Neuron (in vitro differentiated cells): ENCODE results near the gene BMPR2.

Experiments
- H2AFZ ChIP-seq: one replicate; pipeline ENCODE4 v1.6.1; 2013; ENCODE audit warnings: low read depth, mild to moderate bottlenecking, inconsistent platforms, low read length, moderate library complexity
- H3K27me3 ChIP-seq: one replicate; pipeline ENCODE4 v1.6.1; 2013; ENCODE audit warnings: low read length; ENCODE audit not compliant: insufficient read depth
- H3K36me3 ChIP-seq: one replicate; pipeline ENCODE4 v1.6.1; 2013; ENCODE audit warnings: low read length; ENCODE audit not compliant: insufficient read depth
- H3K4me1 ChIP-seq: one replicate; pipeline ENCODE4 v1.6.1; 2013; ENCODE audit warnings: low read length; ENCODE audit not compliant: insufficient read depth
- H3K4me3 ChIP-seq: 2 replicates; pipeline ENCODE4 v1.5.1; 2013; ENCODE audit warnings: mild to moderate bottlenecking, low read length, moderate library complexity
- H3K9me3 ChIP-seq: one replicate; pipeline ENCODE4 v1.6.1; 2013; ENCODE audit warnings: low read length

BMPR2 gene

DNA sequence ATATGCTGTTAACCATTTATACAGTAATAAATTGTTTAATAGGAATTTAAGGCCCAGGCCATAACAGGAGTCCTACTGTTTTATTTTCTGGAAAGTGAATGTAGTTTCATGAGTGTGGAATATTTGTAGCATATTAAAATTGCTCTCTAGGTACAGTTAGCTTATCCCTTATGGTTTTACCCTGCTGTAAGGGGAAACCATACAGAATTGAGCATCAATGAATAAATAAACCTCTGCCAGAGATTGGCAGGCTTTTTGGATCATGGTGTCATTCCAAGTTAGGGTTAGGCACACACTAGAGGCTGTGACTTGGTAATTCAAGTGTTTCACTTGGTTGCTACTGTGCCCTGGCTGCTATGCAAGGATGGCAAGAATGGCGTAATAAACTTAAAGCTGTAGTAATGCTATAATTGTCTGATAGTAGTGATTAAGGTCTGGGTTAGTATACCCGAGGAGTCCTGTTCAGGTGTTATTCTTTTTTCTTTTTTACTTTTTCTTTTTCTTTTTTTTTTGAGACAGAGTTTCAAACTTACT is 30.4 kb downstream of the BMPR2 start:
- H2AFZ ChIP-seq: no peak overlapping the region
- H3K9me3 ChIP-seq: peaks cover 5% of the 10 kb centered on the region
- peaks cover 7% of the 10 kb centered on the region for H3K36me3 ChIP-seq
- H3K4me1 ChIP-seq: peaks cover 5% of the 10 kb centered on the region
- H3K27me3 ChIP-seq: no peaks in the 10 kb centered on the region
- no peak overlapping the region for H3K4me3 ChIP-seq

DNA sequence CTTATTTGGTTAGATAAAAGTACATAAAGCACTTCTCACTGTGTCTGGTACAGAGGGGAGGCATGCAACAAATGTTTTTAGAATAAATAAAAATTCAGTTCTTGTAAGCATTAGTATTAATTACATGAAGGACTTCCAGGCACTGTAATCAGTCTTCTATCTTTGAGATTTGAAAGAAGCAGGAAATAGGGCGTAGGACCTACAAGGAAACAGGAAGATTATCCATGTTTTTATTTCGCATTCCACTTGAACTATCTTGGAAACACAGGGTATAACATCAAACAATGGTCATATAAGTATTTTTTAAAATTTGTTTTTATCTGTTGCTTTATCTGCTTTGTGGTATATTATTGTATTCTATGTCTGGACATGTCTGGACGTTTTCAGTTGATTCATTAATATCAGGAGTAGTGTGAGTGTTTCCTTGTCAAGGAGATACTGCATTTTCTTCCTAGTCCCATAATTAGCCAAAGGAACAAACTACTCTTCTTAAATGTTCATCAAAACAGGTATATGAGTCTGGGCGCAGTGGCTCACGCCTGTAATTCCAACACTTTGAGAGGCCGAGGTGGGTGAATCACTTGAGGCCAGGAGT is 32.5 kb downstream of the BMPR2 start:
- Histone ChIP-seq H3K27me3 (no peaks in the 10 kb centered on the region), H3K4me3 (no peak overlapping the region), H3K9me3 (peaks cover 4% of the 10 kb centered on the region)

DNA sequence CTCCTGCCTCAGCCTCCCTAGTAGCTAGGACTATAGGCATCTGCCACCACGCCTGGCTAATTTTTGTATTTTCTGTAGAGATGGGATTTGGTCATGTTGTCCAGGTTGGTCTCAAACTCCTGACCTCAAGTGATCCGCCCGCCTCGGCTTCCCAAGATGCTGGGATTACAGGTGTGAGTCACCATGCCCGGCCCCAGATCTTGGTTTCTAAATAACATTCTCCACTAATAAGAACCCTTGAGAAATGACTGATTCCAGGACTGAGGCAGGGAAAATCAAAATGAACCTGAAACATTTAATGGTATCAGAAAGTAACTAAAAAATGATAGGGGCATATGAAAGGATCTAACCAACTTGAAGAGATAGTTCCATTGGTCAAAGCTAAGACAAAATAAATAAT is 34.0 kb downstream of the BMPR2 start:
- H2AFZ ChIP-seq: no peak overlapping the region
- H3K36me3 ChIP-seq: peaks cover 2% of the 10 kb centered on the region
- H3K4me1 ChIP-seq: no peaks in the 10 kb centered on the region
- H3K4me3 ChIP-seq: no peak overlapping the region
- H3K9me3 ChIP-seq: peaks cover 4% of the 10 kb centered on the region
- H3K27me3 ChIP-seq: no peaks in the 10 kb centered on the region

More for the DNA sequence above, 32.5 kb downstream of the BMPR2 start:
- Histone ChIP-seq H3K4me1 (no peaks in the 10 kb centered on the region), H2AFZ (no peak overlapping the region), H3K36me3 (peaks cover 5% of the 10 kb centered on the region)

DNA sequence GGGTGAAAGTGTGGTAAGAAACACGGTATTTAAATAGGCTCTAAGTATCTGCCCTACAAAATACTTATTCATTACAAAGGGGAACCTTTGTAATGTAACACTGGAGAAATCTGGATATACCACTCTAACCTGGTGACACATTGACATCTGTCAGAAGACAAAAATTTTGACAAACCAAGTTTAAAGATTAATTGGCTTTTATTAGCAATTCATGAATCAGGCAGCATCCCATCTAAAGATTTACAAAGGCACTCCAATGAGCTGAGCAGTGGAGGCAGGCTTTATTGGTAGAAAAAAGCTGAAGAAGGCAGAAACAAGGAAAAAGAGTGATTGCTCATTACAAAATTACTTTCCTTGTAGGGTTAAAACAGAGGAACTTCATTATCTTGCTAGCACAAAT is 35.0 kb downstream of the BMPR2 start:
- Histone ChIP-seq H3K4me1 (no peaks in the 10 kb centered on the region), H2AFZ (no peak overlapping the region), H3K4me3 (no peak overlapping the region), H3K9me3 (peaks cover 4% of the 10 kb centered on the region), H3K36me3 (peaks cover 2% of the 10 kb centered on the region), H3K27me3 (no peaks in the 10 kb centered on the region)

DNA sequence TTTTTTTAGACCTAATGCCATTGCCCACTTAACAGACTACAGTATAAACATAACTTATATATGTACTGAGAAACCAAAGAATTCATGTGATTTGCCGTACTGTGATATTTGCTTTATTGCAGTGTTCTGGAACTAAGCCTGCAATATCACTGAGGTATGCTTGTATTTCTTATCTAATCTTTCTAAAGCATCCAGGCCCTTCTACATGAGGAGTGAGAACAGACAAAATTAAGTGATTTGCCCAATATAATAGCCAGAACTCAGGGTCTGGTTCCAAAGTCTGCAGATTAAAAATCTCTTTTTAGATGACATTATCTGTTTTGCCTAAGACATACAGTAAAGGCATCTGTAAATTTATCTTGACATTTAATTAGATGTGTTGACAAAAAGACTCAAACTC is 41.9 kb downstream of the BMPR2 start:
- H3K4me1 ChIP-seq: peaks cover 5% of the 10 kb centered on the region
- H3K27me3 ChIP-seq: no peaks in the 10 kb centered on the region
- H2AFZ ChIP-seq: no peak overlapping the region
- H3K36me3 ChIP-seq: no peaks in the 10 kb centered on the region
- no peak overlapping the region for H3K4me3 ChIP-seq
- no peaks in the 10 kb centered on the region for H3K9me3 ChIP-seq

DNA sequence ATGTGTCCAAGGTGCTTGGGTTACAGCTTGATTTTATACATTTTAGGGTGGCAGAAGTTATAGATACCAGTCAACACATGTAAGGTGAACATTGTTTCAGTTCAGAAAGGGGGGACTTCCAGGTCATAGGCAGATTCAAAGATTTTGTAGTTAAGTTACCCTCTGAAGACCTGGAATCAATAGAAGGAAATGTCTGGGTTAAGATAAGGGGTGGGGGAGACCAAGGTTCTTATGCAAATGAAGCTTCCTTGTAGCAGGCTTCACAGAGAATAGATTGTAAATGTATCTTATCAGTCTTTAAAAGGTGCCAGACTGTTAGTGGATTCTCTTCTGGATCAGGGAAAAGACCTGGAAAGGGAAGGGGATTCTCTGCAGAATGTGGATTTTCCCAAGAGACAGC is 42.4 kb downstream of the BMPR2 start:
- Histone ChIP-seq H3K9me3 (no peaks in the 10 kb centered on the region), H3K4me1 (peaks cover 5% of the 10 kb centered on the region), H3K36me3 (no peaks in the 10 kb centered on the region), H3K4me3 (no peak overlapping the region), H2AFZ (no peak overlapping the region), H3K27me3 (no peaks in the 10 kb centered on the region)

DNA sequence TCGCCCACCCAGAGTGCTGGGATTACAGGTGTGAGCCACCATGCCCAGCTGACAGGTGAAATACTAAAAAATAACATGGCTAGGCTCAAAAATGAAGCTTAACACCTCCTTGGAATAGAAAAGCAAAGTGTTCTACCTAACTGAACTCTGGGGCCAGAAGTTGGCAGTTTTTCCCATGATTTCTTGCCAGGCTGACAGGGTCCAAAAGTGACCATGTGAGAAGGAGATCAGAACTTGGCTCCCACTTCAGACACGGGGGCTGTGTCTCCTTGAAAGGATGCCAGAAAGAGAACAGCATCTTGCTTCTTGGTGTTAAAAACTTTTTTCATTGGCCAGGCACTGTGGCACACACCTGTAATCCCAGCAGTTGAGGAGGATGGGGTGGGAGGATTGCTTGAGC is 47.0 kb downstream of the BMPR2 start:
- H3K27me3 ChIP-seq: no peaks in the 10 kb centered on the region
- H3K4me3 ChIP-seq: no peak overlapping the region
- H3K9me3 ChIP-seq: peaks cover 5% of the 10 kb centered on the region
- H3K36me3 ChIP-seq: no peaks in the 10 kb centered on the region
- H3K4me1 ChIP-seq: peaks cover 5% of the 10 kb centered on the region
- no peak overlapping the region for H2AFZ ChIP-seq

DNA sequence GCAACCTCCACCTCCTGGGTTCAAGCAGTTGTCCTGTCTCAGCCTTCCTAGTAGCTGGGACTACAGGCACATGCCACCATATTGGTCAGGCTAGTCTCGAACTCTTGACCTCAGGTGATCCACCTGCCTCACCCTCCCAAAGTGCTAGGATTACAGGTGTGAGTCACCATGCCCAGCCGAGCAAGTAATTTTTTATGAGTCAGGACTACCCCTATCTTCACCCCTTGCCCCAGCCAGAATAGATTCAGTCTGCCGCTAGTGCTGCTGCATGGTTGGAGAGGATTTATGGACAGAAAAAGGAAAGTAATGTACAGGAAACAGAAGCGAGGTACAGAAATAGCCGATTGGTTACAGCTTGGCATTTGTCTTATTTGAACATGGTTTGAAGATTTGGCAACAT is 48.9 kb downstream of the BMPR2 start:
- Histone ChIP-seq H3K4me3 (no peak overlapping the region), H3K36me3 (no peaks in the 10 kb centered on the region)

DNA sequence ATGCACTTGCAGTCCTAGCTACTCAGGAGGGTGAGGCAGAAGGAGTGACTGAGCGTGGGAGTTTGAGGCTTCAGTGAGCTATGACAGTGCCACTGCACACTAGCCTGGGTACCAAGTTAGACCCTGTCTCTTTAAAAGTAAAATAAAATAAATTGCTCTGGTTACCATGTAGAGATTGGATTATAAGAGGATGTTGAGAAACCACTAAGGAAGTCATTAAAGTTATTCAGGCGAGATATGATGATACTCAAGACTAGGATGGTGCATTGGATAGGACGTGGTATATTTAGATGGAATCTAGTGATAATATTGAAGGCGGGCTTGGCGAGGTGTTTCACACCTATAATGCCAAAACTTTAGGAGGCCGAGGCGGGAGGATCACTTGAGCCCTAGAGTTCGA is 50.6 kb downstream of the BMPR2 start:
- Histone ChIP-seq H3K27me3 (no peaks in the 10 kb centered on the region), H3K4me1 (peaks cover under 1% of the 10 kb centered on the region), H3K4me3 (no peak overlapping the region), H3K9me3 (peaks cover 7% of the 10 kb centered on the region), H3K36me3 (no peaks in the 10 kb centered on the region), H2AFZ (no peak overlapping the region)

More for the DNA sequence above, 48.9 kb downstream of the BMPR2 start:
- Histone ChIP-seq H3K27me3 (no peaks in the 10 kb centered on the region), H2AFZ (no peak overlapping the region), H3K9me3 (peaks cover 7% of the 10 kb centered on the region), H3K4me1 (peaks cover 5% of the 10 kb centered on the region)

DNA sequence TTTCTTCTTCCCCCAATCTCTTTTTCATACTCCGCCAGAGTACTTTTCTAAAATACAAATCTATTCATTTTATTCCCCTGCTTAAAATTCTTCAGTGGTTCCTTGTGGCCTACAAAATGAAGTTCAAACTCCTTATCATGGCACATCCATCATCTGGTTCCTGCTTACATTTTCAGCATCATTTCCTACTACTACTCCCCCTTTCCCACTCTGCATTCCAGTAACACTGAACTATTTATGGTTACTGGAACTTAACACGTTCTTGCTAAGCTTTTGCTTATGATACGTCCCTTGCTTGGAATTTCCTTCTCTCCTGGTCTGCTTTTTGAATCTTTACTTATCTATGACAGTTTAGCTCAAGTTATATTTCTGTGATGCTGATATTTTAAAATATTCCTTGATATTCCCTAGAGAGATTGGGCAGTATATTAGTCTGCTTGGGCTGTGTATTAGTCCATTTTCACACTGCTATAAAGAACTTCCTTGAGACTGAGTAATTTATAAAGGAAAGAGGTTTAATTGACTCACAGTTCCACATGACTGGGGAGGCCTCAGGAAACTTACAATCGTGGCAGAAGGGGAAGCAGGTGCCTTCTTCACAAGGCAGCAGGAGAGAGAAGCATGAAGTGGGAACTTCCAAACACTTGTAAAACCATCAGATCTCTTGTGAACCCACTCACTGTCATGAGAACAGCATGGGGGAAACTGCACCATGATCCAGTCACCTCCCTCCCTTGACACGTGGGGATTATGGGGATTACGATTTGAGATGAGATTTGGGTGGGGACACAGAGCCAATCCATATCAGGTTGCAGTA is 53.2 kb downstream of the BMPR2 start:
- Histone ChIP-seq H3K27me3 (no peaks in the 10 kb centered on the region), H3K36me3 (no peaks in the 10 kb centered on the region), H3K4me3 (no peak overlapping the region), H3K4me1 (no peaks in the 10 kb centered on the region), H2AFZ (no peak overlapping the region), H3K9me3 (peaks cover 7% of the 10 kb centered on the region)

DNA sequence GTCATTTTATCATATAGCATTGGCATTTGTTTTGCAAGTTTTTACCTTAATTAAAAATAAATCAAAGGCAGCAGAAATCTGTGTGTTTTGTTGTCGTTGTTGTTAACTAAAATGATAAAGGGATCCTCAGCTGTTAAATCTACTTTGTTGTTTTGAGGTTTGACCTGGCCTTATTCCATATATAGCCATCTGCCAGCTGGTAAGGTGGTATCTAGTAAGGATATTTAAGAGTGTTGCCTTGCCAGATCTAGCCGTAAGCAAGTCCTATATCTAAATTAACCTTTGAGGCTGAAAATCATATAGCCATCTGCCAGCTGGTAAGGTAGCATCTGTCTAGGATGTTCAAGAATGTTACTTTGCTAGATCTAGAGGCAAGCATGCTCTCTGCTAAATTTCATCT is 56.6 kb downstream of the BMPR2 start:
- Histone ChIP-seq H3K9me3 (peaks cover 3% of the 10 kb centered on the region), H3K4me3 (no peak overlapping the region), H2AFZ (no peak overlapping the region), H3K4me1 (no peaks in the 10 kb centered on the region), H3K36me3 (no peaks in the 10 kb centered on the region), H3K27me3 (no peaks in the 10 kb centered on the region)

DNA sequence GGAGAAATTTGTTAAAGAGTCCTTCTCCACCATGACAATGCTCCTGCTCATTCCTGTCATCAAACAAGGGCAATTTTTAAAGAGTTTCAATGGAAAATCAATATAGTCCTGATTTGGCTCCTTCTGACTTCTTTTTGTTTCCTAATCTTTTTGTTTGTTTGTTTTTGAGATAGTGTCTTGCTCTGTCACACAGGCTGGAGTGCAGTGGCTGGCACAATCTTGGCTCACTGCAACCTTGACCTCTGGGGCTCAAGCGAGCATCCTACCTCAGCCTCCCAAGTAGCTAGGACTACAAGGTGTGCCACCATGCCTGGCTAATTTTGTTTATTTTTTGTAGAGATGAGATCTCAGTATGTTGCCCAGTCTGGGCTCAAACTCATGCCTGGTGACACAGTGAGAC is 58.3 kb downstream of the BMPR2 start:
- Histone ChIP-seq H3K27me3 (no peaks in the 10 kb centered on the region), H3K4me1 (no peaks in the 10 kb centered on the region), H2AFZ (no peak overlapping the region), H3K36me3 (no peaks in the 10 kb centered on the region), H3K4me3 (no peak overlapping the region), H3K9me3 (no peaks in the 10 kb centered on the region)

DNA sequence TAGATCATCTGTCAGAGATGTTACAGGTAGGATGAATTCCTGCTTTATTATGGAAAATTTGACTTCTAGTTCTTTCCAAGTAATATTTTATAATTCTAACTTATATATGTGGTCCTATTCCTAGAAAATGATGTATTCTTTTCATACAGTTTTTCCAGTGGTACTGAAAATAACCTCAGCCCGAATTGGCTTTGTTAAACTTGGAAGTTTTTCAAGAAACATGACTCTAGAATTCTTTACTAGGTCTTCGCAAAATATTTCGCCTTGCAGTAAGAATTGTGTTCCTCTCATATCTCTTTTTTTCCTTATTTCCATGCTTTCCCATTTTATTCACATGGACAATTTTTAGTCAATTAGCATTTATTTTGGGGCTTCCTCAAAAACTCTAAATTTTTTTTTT is 60.5 kb downstream of the BMPR2 start:
- Histone ChIP-seq H3K36me3 (no peaks in the 10 kb centered on the region), H3K27me3 (no peaks in the 10 kb centered on the region), H3K9me3 (no peaks in the 10 kb centered on the region), H2AFZ (no peak overlapping the region), H3K4me1 (no peaks in the 10 kb centered on the region), H3K4me3 (no peak overlapping the region)
